H9 (cell line): ENCODE data around the gene MKRN2. TPM values are rescaled to one million over a fixed set of nuclear protein-coding genes. Genes with fewer than 3 reads are reported as not detected.

Source experiments
- DNase-seq: peaks from one replicate; pipeline ENCODE4 v3.0.0-alpha.2; 2017
- H2AFZ ChIP-seq: one replicate; pipeline ENCODE4 v1.6.1; 2013; ENCODE audit warnings: mild to moderate bottlenecking, low read length, control low read depth, moderate library complexity
- H2AK5ac ChIP-seq: 2 replicates; pipeline ENCODE4 v1.6.1; 2013; ENCODE audit warnings: low read length, control low read depth, mixed read lengths; ENCODE audit not compliant: insufficient read length
- H2BK120ac ChIP-seq: one replicate; pipeline ENCODE4 v1.6.1; 2013; ENCODE audit warnings: low read depth, mild to moderate bottlenecking, low read length, control low read depth, inconsistent platforms; ENCODE audit not compliant: poor library complexity, severe bottlenecking
- H2BK12ac ChIP-seq: 2 replicates; pipeline ENCODE4 v1.6.1; 2013; ENCODE audit warnings: low read length, control low read depth, mixed read lengths, low read depth; ENCODE audit not compliant: insufficient read length
- H2BK15ac ChIP-seq: 2 replicates; pipeline ENCODE4 v1.6.1; 2013; ENCODE audit warnings: low read depth, low read length, control low read depth
- H2BK20ac ChIP-seq: one replicate; pipeline ENCODE4 v1.6.1; 2013; ENCODE audit warnings: low read depth, mild to moderate bottlenecking, low read length, control low read depth, inconsistent platforms; ENCODE audit not compliant: poor library complexity, severe bottlenecking
- H2BK5ac ChIP-seq: 2 replicates; pipeline ENCODE4 v1.6.1; 2013; ENCODE audit warnings: low read length, control low read depth, mixed read lengths; ENCODE audit not compliant: insufficient read length
- H3K14ac ChIP-seq: 2 replicates; pipeline ENCODE4 v1.6.1; 2013; ENCODE audit warnings: low read length, control low read depth; ENCODE audit not compliant: insufficient read depth
- H3K18ac ChIP-seq: 2 replicates; pipeline ENCODE4 v1.6.1; 2013; ENCODE audit warnings: low read depth, mild to moderate bottlenecking, mixed read lengths, low read length, control low read depth; ENCODE audit not compliant: insufficient read length
- H3K23ac ChIP-seq: 2 replicates; pipeline ENCODE4 v1.6.1; 2013; ENCODE audit warnings: low read length, control low read depth, mixed read lengths, low read depth; ENCODE audit not compliant: insufficient read length
- H3K23me2 ChIP-seq: 2 replicates; pipeline ENCODE4 v1.6.1; 2013; ENCODE audit warnings: low read depth, mild to moderate bottlenecking, mixed read lengths, low read length, control low read depth; ENCODE audit not compliant: insufficient read length, poor library complexity, severe bottlenecking
- H3K27ac ChIP-seq: 2 replicates; pipeline ENCODE4 v1.5.1; 2013; ENCODE audit warnings: low read length, control low read depth, mixed read lengths, low read depth; ENCODE audit not compliant: insufficient read length
- H3K27me3 ChIP-seq: 2 replicates; pipeline ENCODE4 v1.6.1; 2013; ENCODE audit warnings: low read length, control low read depth, inconsistent platforms; ENCODE audit not compliant: insufficient read depth
- H3K4ac ChIP-seq: 2 replicates; pipeline ENCODE4 v1.6.1; 2013; ENCODE audit warnings: low read depth, mild to moderate bottlenecking, control low read depth, inconsistent platforms, low read length, moderate library complexity
- H3K4me1 ChIP-seq: 2 replicates; pipeline ENCODE4 v1.6.1; 2013; ENCODE audit warnings: low read length, control low read depth, inconsistent platforms; ENCODE audit not compliant: insufficient read depth
- H3K4me2 ChIP-seq: 2 replicates; pipeline ENCODE4 v1.6.1; 2013; ENCODE audit warnings: low read length, control low read depth, mixed read lengths; ENCODE audit not compliant: insufficient read length, insufficient read depth
- H3K56ac ChIP-seq: 2 replicates; pipeline ENCODE4 v1.6.1; 2013; ENCODE audit warnings: low read depth, mild to moderate bottlenecking, mixed read lengths, low read length, control low read depth; ENCODE audit not compliant: insufficient read length
- H3K79me1 ChIP-seq: 2 replicates; pipeline ENCODE4 v1.6.1; 2013; ENCODE audit warnings: low read depth, mild to moderate bottlenecking, moderate library complexity, low read length, control low read depth, inconsistent platforms; ENCODE audit not compliant: insufficient read depth, poor library complexity, severe bottlenecking
- H3K79me2 ChIP-seq: 2 replicates; pipeline ENCODE4 v1.6.1; 2013; ENCODE audit warnings: low read length, control low read depth, inconsistent platforms; ENCODE audit not compliant: insufficient read depth
- H3K9ac ChIP-seq: 2 replicates; pipeline ENCODE4 v1.6.1; 2013; ENCODE audit warnings: low read length, control low read depth, mixed read lengths; ENCODE audit not compliant: insufficient read length; ENCODE audit errors: extremely low read depth
- H3K9me3 ChIP-seq: one replicate; pipeline ENCODE4 v1.6.1; 2013; ENCODE audit warnings: low read depth, low read length, inconsistent platforms; ENCODE audit not compliant: control insufficient read depth
- H3T11ph ChIP-seq: one replicate; pipeline ENCODE4 v1.6.1; 2013; ENCODE audit warnings: mild to moderate bottlenecking, low read length, control low read depth, inconsistent platforms
- H4K20me1 ChIP-seq: one replicate; pipeline ENCODE4 v1.6.1; 2013; ENCODE audit not compliant: control insufficient read depth, insufficient read length, insufficient read depth
- H4K5ac ChIP-seq: 2 replicates; pipeline ENCODE4 v1.6.1; 2013; ENCODE audit warnings: low read depth, mild to moderate bottlenecking, mixed read lengths, low read length, control low read depth; ENCODE audit not compliant: insufficient read length
- H4K8ac ChIP-seq: replicated peaks from 2 replicates; pipeline ENCODE4 v1.6.1; 2013; ENCODE audit warnings: low read length, control low read depth, mixed read lengths, low read depth; ENCODE audit not compliant: insufficient read length
- H4K91ac ChIP-seq: 2 replicates; pipeline ENCODE4 v1.6.1; 2013; ENCODE audit warnings: low read depth, mild to moderate bottlenecking, moderate library complexity, mixed read lengths, low read length, control low read depth; ENCODE audit not compliant: insufficient read length
- H3K27ac Mint-ChIP-seq, 3 experiments: 2 replicates in 2 of 3; 3 replicates in 1 of 3; pipeline ENCODE4 v1.8.0; 2020 to 2021; ENCODE audit warnings: mixed read lengths in 3 of 3, mild to moderate bottlenecking in 1 of 3, moderate library complexity in 1 of 3
- H3K27me3 Mint-ChIP-seq: 2 replicates; pipeline ENCODE4 v1.8.0; 2021; ENCODE audit warnings: low read depth, mild to moderate bottlenecking, moderate library complexity, mixed read lengths
- H3K36me3 Mint-ChIP-seq, 3 experiments: 2 replicates in 2 of 3; 3 replicates in 1 of 3; pipeline ENCODE4 v1.8.0; 2020 to 2021; ENCODE audit warnings: low read depth in 3 of 3, mixed read lengths in 3 of 3; ENCODE audit not compliant: insufficient read depth in 1 of 3
- H3K4me1 Mint-ChIP-seq, 2 experiments: 2 replicates each; pipeline ENCODE4 v1.8.0; 2020; ENCODE audit warnings: mixed read lengths in 2 of 2
- H3K4me3 Mint-ChIP-seq, 2 experiments: 2 replicates in 1 of 2; 3 replicates in 1 of 2; pipeline ENCODE4 v1.8.0; 2020 to 2021; ENCODE audit warnings: mild to moderate bottlenecking in 2 of 2, mixed read lengths in 2 of 2, moderate library complexity in 1 of 2
- H3K9me3 Mint-ChIP-seq, 2 experiments: 2 replicates in 1 of 2; 3 replicates in 1 of 2; pipeline ENCODE4 v1.8.0; 2020; ENCODE audit warnings: mild to moderate bottlenecking in 2 of 2, mixed read lengths in 2 of 2, moderate library complexity in 1 of 2
- total RNA-seq: library from RNA; stranded (reverse); gene quantifications from 2 replicates; pipeline ENCODE4 v1.2.1, GENCODE V29; 2021
- TF ChIP-seq, protein P1 (sequence below): fragments of 200-600 bp; sonication (generic); conservative IDR thresholded peaks from 3 replicates; pipeline ENCODE4 v1.8.0; 2021; ENCODE audit warnings: antibody characterized with exemption, mild to moderate bottlenecking

The MKRN2 gene
- total RNA-seq, 1 experiment from 2014 or later = 18.1 TPM

DNA sequence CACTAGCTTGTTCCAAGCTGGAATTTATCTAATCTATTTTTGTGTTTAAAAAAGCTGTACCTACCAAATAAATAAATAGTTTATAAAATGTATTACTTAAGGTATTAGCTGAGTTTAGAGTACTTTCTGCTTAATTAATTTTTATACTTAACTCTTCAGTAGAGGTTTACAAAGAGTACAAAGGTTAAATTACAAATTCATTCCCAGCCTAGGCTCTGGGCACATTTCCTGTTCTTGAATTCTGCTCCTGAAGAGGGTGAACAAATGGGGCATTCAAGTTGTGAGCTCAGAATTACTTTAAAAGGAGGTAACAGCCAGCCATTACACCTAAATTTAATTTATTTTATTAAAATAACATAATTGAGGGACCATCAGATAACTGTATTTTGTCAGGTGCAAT lies 26.4 kb downstream of the MKRN2 start:
- DNase-seq = no peak

More for the DNA sequence above, 26.4 kb downstream of the MKRN2 start:
- TF ChIP-seq, protein P1, sequence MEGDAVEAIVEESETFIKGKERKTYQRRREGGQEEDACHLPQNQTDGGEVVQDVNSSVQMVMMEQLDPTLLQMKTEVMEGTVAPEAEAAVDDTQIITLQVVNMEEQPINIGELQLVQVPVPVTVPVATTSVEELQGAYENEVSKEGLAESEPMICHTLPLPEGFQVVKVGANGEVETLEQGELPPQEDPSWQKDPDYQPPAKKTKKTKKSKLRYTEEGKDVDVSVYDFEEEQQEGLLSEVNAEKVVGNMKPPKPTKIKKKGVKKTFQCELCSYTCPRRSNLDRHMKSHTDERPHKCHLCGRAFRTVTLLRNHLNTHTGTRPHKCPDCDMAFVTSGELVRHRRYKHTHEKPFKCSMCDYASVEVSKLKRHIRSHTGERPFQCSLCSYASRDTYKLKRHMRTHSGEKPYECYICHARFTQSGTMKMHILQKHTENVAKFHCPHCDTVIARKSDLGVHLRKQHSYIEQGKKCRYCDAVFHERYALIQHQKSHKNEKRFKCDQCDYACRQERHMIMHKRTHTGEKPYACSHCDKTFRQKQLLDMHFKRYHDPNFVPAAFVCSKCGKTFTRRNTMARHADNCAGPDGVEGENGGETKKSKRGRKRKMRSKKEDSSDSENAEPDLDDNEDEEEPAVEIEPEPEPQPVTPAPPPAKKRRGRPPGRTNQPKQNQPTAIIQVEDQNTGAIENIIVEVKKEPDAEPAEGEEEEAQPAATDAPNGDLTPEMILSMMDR = no peak
- Mint-ChIP-seq H3K4me3 (no peak overlapping the region), H3K27ac (no peak overlapping the region), H3K9me3 (no peaks in the 10 kb centered on the region), H3K4me1 (peaks cover 0 to 4% of the 10 kb centered on the region in 2 experiments; a peak in 1 of 4 replicates), H3K27me3 (no peaks in the 10 kb centered on the region), H3K36me3 (peaks cover 23 to 80% (median 75%) of the 10 kb centered on the region in 3 experiments)
- no peak overlapping the region for H3K56ac ChIP-seq
- H2BK120ac ChIP-seq = no peak overlapping the region
- no peaks in the 10 kb centered on the region for H3K79me1 ChIP-seq
- H3K14ac ChIP-seq = no peak overlapping the region
- no peak overlapping the region for H2BK15ac ChIP-seq
- H2AFZ ChIP-seq = no peak overlapping the region
- H3K23me2 ChIP-seq = no peaks in the 10 kb centered on the region
- no peaks in the 10 kb centered on the region for H3K4me1 ChIP-seq
- H3K23ac ChIP-seq = no peak overlapping the region
- H3K9me3 ChIP-seq = no peaks in the 10 kb centered on the region
- no peak overlapping the region for H3K18ac ChIP-seq
- no peak overlapping the region for H2BK5ac ChIP-seq
- no peak overlapping the region for H2BK12ac ChIP-seq
- H3K4ac ChIP-seq = no peak overlapping the region
- no peak overlapping the region for H2AK5ac ChIP-seq
- H3K9ac ChIP-seq = no peak overlapping the region
- no peak overlapping the region for H4K91ac ChIP-seq
- H3K27me3 ChIP-seq = no peaks in the 10 kb centered on the region
- H4K20me1 ChIP-seq = no peaks in the 10 kb centered on the region
- no peak overlapping the region for H3K4me2 ChIP-seq
- no peak overlapping the region for H3T11ph ChIP-seq
- H4K5ac ChIP-seq = no peak overlapping the region
- H3K27ac ChIP-seq = no peak overlapping the region
- no peaks in the 10 kb centered on the region for H3K79me2 ChIP-seq
- no peak overlapping the region for H4K8ac ChIP-seq
- no peak overlapping the region for H2BK20ac ChIP-seq
